Measurements from ENCODE around the gene BRD3OS.

DNA sequence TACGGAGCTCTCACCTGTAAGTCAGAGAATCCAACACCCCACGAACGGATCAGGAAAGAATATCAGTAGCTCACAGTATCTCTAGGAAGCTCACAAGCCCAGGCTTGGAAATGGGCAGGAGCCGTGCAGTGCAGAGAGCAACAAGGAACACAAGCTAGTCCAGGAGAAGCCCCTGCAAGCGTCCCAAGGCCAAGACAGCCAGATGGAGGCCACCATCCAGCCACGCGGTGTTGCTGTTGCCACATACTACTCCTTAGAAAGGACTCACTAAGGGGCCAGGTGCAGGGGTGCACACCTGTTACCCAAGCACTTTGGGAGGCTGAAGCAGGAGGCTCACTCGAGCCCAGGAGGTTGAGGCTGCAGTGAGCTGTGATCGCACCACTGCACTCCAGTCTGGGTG is 17.7 kb upstream of the BRD3OS start:
- TF ChIP-seq MAFK (IDR thresholded peaks at IDR 0.05; ENCODE audit: low read depth, low read length) (no peak), POLR2A (IDR thresholded peaks at IDR 0.05; ENCODE audit: low read depth, low read length) (no peak), MXI1 (IDR thresholded peaks at IDR 0.05; ENCODE audit: borderline replicate concordance, low read depth, low read length) (no peak), RCOR1 (IDR thresholded peaks at IDR 0.05; ENCODE audit: insufficient replicate concordance, low read length) (no peak), RFX5 (IDR thresholded peaks at IDR 0.05; ENCODE audit: low read depth, low read length) (no peak), RAD21 (IDR thresholded peaks at IDR 0.05; ENCODE audit: low read length) (no peak), SMC3 (IDR thresholded peaks at IDR 0.05; ENCODE audit: low read depth, low read length) (no peak)
- TF ChIP-seq, protein P1, sequence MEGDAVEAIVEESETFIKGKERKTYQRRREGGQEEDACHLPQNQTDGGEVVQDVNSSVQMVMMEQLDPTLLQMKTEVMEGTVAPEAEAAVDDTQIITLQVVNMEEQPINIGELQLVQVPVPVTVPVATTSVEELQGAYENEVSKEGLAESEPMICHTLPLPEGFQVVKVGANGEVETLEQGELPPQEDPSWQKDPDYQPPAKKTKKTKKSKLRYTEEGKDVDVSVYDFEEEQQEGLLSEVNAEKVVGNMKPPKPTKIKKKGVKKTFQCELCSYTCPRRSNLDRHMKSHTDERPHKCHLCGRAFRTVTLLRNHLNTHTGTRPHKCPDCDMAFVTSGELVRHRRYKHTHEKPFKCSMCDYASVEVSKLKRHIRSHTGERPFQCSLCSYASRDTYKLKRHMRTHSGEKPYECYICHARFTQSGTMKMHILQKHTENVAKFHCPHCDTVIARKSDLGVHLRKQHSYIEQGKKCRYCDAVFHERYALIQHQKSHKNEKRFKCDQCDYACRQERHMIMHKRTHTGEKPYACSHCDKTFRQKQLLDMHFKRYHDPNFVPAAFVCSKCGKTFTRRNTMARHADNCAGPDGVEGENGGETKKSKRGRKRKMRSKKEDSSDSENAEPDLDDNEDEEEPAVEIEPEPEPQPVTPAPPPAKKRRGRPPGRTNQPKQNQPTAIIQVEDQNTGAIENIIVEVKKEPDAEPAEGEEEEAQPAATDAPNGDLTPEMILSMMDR (conservative IDR thresholded peaks at IDR 0.05; ENCODE audit: low read depth, low read length): no peak
- TF ChIP-seq, protein P2, sequence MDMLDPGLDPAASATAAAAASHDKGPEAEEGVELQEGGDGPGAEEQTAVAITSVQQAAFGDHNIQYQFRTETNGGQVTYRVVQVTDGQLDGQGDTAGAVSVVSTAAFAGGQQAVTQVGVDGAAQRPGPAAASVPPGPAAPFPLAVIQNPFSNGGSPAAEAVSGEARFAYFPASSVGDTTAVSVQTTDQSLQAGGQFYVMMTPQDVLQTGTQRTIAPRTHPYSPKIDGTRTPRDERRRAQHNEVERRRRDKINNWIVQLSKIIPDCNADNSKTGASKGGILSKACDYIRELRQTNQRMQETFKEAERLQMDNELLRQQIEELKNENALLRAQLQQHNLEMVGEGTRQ (IDR thresholded peaks at IDR 0.05; ENCODE audit: low read depth, low read length): no peak
